Measurements from ENCODE around the gene GIMD1.

GIMD1 gene

DNA sequence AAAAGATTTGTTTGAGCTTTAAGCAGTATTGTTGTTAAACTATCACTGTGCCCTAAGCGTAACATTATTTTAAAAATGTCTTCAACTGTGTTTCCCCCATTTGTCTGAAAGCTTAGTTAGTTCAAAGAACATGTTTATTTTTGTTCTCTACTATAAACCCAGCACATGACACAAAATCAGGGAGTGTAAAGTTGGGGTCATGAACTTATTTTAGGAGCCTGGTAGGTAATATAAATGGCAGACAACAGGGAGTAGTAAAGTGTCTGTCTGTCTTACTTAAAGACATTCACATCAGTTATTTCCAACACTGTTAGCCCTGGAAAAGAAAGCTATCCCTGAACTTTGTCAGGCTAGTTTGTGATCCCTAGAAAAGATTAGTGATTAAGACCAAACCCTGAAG lies 48.3 kb downstream of the GIMD1 start:
- H3K4me3 ChIP-seq (ENCODE audit: low read length), result no peak overlapping the region
- DNase-seq (ENCODE audit: low read depth), result no peak
- TF ChIP-seq, protein P1, sequence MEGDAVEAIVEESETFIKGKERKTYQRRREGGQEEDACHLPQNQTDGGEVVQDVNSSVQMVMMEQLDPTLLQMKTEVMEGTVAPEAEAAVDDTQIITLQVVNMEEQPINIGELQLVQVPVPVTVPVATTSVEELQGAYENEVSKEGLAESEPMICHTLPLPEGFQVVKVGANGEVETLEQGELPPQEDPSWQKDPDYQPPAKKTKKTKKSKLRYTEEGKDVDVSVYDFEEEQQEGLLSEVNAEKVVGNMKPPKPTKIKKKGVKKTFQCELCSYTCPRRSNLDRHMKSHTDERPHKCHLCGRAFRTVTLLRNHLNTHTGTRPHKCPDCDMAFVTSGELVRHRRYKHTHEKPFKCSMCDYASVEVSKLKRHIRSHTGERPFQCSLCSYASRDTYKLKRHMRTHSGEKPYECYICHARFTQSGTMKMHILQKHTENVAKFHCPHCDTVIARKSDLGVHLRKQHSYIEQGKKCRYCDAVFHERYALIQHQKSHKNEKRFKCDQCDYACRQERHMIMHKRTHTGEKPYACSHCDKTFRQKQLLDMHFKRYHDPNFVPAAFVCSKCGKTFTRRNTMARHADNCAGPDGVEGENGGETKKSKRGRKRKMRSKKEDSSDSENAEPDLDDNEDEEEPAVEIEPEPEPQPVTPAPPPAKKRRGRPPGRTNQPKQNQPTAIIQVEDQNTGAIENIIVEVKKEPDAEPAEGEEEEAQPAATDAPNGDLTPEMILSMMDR (IDR thresholded peaks at IDR 0.05; ENCODE audit: insufficient read depth, low read depth, low read length, missing control alignments), result no peak

DNA sequence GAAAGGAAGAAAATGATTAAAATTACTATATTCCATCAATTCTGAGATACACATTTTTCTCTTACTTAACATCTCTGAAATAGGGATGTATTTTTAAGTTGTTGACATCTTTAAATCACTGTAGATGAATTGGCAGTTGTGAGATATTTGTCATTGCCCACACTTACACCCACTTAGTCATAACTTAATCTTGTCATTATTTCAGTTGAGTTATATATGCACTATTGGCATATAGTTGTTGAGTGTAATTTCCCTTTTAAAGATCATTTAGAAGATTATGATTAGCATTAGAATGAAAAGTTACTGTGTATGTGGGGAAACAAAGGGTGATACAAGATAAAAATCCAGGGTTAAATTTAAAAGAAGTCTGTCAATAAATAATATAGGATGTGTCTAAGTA lies 50.1 kb downstream of the GIMD1 start:
- peak; percentile 21 for DNase-seq (ENCODE audit: low read depth)
- TF ChIP-seq, protein P1 (IDR thresholded peaks at IDR 0.05; ENCODE audit: insufficient read depth, low read depth, low read length, missing control alignments), result no peak
- no peak overlapping the region for H3K4me3 ChIP-seq (ENCODE audit: low read length)

DNA sequence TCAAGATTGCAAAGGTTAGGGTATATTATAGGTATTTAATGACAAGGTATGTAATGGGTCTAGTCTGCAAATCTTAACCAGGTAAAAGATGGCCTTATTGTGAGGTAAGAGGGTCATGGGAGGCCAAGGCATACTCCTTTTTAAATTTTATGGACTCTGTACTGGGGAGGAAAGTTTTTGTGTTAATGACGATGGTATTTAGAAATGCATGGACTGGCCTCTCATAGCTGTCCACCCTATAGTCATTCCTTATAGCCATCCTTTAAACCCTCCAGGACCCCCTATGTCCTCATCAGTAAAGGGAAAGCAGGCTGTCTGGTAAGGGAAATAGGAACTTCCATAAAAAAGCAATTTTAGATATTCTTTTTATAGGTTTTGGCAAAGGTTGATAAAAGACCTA lies 50.8 kb downstream of the GIMD1 start:
- peak overlapping the region; percentile 69 for H3K4me3 ChIP-seq (ENCODE audit: low read length)
- TF ChIP-seq, protein P1 (IDR thresholded peaks at IDR 0.05; ENCODE audit: insufficient read depth, low read depth, low read length, missing control alignments), result no peak
- DNase-seq (ENCODE audit: low read depth), result no peak

DNA sequence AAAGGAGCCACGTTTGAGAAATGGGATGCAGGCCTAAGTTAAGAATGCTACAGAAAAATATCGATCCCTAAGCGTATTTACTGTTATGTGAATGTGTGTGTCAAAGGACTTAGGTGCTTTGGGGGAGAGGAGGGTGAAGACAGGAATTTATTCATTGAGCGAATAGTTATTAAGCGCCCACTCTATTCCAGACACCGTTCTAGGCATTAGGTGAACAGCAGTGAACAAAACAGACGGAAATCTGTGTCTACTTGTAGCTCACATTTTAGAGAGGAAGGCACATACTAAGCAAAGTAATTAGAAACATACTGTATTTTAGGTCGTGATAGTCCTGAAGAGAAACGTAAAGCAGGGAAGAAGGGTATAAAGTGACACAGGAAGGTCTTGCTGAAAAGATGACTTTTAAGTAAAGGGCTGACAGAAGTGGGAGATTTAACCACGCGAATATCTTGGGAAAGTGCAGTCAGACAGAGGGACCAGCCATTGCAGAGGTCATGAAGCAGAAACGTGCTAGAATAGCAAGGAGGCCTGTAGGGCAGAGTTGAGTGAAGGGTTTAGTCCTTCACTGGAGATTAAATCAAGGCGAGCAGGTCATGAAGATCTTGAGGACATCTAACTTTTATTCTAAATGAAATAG lies 51.7 kb downstream of the GIMD1 start:
- peak overlapping the region; percentile 69 for H3K4me3 ChIP-seq (ENCODE audit: low read length)
- DNase-seq (ENCODE audit: low read depth), result no peak
- TF ChIP-seq, protein P1 (IDR thresholded peaks at IDR 0.05; ENCODE audit: insufficient read depth, low read depth, low read length, missing control alignments), result no peak

DNA sequence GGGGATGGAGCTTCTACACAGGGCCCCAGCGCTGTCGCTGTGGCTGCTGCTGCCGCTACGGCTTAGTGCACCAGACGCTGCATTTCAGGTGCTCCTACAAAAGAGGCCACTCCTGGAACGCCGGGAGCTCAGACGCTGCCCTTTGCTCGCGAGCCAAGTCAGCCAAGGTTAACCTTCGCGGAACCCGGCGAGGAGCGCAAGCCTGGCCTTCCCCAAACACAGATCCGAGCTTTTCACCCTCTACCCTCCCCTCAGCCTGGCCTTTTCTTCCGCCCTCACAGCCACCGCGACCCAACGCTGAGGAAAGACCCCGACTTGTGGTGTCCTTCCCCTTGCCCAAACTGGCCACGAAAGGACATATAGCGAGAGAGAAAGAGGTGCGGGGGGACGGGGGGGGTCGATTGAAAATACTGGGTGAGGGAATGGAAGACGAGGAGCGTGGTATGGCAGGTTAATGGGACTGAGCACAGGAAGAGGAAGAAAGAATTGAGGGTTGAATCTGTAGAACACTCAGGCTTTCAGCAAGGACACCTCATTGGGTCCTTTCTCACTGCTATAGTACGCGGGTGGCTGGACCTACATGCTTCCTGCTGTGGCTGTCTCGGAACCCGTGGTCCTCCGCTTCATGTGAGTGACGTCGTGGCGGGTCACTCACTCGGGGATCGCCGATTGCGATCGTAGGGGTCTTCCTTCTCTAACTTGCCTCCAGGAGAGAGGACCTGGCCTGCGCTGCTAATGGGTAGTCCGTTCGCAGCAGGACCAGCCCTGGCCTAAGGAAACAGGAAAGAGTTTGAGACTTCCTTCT lies 52.4 kb downstream of the GIMD1 start, which contains the start of the genes AIMP1 and TBCK:
AIMP1 (plus strand) TSS at position 583 of the 805 bp plus-strand sequence. CDS start 8,460 bp downstream, outside the sequence.
TBCK (minus strand) TSS at position 242 of the 805 bp plus-strand sequence. CDS start 7,249 bp downstream, outside the sequence.
- TF ChIP-seq, protein P1 (IDR thresholded peaks at IDR 0.05; ENCODE audit: insufficient read depth, low read depth, low read length, missing control alignments), result no peak
- peak within 1 kb of the TSS; percentile 69 for H3K4me3 ChIP-seq (ENCODE audit: low read length)

DNA sequence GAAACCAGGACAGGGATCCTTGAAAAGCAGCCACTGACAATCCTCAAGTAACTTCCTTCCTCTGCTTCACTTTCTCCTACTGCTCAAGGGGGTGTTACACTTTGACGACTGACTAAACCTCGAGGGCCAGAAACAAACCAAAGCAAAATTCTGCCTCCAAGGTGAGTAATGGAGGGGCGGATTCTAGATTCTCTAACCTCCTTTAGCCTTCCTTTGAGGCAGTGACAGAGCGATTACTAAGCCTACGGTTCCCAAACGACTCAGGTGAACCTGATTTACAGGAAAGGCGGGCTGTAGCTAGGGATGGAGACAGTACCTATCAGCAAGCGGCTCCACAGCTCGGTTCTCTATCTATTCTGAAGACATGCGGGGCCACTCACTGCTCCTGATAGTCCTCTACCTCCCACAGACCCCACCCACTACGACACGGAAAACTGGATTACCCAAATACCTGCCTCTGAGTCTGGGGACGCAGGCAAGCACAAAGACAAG lies 53.1 kb downstream of the GIMD1 start:
- TF ChIP-seq, protein P1 (IDR thresholded peaks at IDR 0.05; ENCODE audit: insufficient read depth, low read depth, low read length, missing control alignments), result no peak
- H3K4me3 ChIP-seq (ENCODE audit: low read length), result peak overlapping the region; percentile 69
- peak; percentile 99 for DNase-seq (ENCODE audit: low read depth)

More for the DNA sequence above, 52.4 kb downstream of the GIMD1 start, which contains the start of the genes AIMP1 and TBCK:
- peak; percentile 89 for DNase-seq (ENCODE audit: low read depth)

All from epithelial cell of esophagus (primary cell).